ENCODE data around the gene MIER1.
A peak's percentile ranks its signal among the peaks of the same experiment; 100 is the strongest.
"Not testable (repeated sequence)": the region's sequence is repeated elsewhere in the genome, so short reads cannot be mapped to it uniquely, and the experiment has no call there.

MIER1 gene

GRCh38 chr1:66940981-66941380 lies 16.2 kb downstream of the MIER1 start:
- DNase-seq = no peak

- no peak for DNase-seq
Observed at GRCh38 chr1:66943361-66943969, 18.7 kb downstream of the MIER1 start.

GRCh38 chr1:66944330-66945274 lies 19.8 kb downstream of the MIER1 start:
- DNase-seq = no peak

- DNase-seq = no peak
Observed at GRCh38 chr1:66945316-66945715, 20.5 kb downstream of the MIER1 start.

- DNase-seq = no peak
Observed at GRCh38 chr1:66947267-66947666, 22.5 kb downstream of the MIER1 start.

- no peak for DNase-seq
Observed at GRCh38 chr1:66951513-66951912, 26.7 kb downstream of the MIER1 start.

GRCh38 chr1:66954208-66954607 lies 29.4 kb downstream of the MIER1 start:
- no peak for DNase-seq

GRCh38 chr1:66957938-66958337 lies 33.1 kb downstream of the MIER1 start:
- no peak for DNase-seq

- not testable (repeated sequence) for DNase-seq
Observed at GRCh38 chr1:66966188-66966873, 41.5 kb downstream of the MIER1 start.

GRCh38 chr1:66968574-66968973 lies 43.8 kb downstream of the MIER1 start:
- no peak for DNase-seq

GRCh38 chr1:66978201-66978600 lies 53.4 kb downstream of the MIER1 start:
- no peak for DNase-seq

- not testable (repeated sequence) for DNase-seq
Observed at GRCh38 chr1:66979621-66980020, 54.8 kb downstream of the MIER1 start.

- no peak for DNase-seq
Observed at GRCh38 chr1:66980745-66981367, 56.1 kb downstream of the MIER1 start.

GRCh38 chr1:66981679-66982078 lies 56.9 kb downstream of the MIER1 start:
- DNase-seq = no peak

- DNase-seq = no peak
Observed at GRCh38 chr1:66982561-66983260, 57.9 kb downstream of the MIER1 start.

- no peak for DNase-seq
Observed at GRCh38 chr1:66984491-66984890, 59.7 kb downstream of the MIER1 start.

- no peak for DNase-seq
Observed at GRCh38 chr1:66985835-66986234, 61.0 kb downstream of the MIER1 start.

- DNase-seq = no peak
Observed at GRCh38 chr1:66993076-66993475, 68.3 kb downstream of the MIER1 start.

GRCh38 chr1:66996018-66996682 lies 71.4 kb downstream of the MIER1 start:
- DNase-seq = peak; percentile 47

- no peak for DNase-seq
Observed at GRCh38 chr1:66998972-66999371, 74.2 kb downstream of the MIER1 start.

GRCh38 chr1:66999640-67000400 lies 75.0 kb downstream of the MIER1 start:
- DNase-seq = no peak

All from NCI-H146 (cell line).